Cardiac septum (tissue), 1 donor: Measurements from ENCODE around the gene SMTNL2. TPM values are rescaled to one million over a fixed set of nuclear protein-coding genes. Genes with fewer than 3 reads are reported as not detected.
"Not testable (repeated sequence)": the region's sequence is repeated elsewhere in the genome, so short reads cannot be mapped to it uniquely, and the experiment has no call there.

Source experiments
- DNase-seq: peaks from one replicate; pipeline ENCODE4 v3.0.0-alpha.2; 2020; ENCODE audit warnings: low spot score
- intact Hi-C: fragments of 100-400 bp; cut with DNase I; formaldehyde crosslinking; loops from one replicate; pipeline ENCODE4 v1.14.0; 2022
- total RNA-seq: library from RNA; stranded (reverse); fragmentation: NEBNext Ultra II Directional; extraction: Animal tissue kit (Norgen Biotek cat#: 25700); gene quantifications from one replicate; pipeline ENCODE4 v1.2.1, GENCODE V29; 2021
- donor health status: DM: no; HTN: no; CAD: no.

The SMTNL2 gene
- total RNA-seq, 1 donor from 2014 or later = 8.1 TPM

- no peak for DNase-seq
- intact Hi-C loops = no loop called here
Measured at GRCh38 chr17:4617090-4617489, 32.8 kb downstream of the SMTNL2 start.

- DNase-seq = no peak
- intact Hi-C loops = no loop called here
Measured at GRCh38 chr17:4617590-4618351, 33.4 kb downstream of the SMTNL2 start.

DNA sequence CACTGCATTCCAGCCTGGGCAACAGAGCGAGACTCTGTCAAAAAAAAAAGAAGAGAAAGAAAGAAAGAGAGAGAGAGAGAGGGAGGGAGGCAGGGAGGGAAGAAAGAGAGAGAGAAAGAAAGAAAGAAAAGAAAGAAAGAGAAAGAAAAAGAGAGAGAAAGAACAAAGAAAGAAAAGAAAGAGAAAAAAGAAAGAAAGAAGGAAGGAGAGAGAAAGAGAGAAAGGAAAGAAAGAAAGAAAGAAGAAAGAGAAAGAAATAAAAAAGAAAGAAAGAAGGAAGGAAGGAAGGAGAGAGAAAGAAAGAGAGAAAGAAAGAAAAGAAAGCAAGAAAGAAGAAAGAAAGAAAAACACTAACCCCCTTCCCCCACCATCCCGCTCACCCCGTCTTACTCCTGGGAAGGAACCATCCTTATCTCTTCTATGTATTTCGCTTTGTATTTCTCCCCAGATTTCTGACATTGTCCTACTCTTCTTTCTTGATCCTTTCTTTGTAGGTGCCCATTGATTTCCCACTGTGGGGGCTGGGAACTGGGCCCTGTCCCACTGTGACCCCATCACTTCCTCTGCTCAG, 36.3 kb downstream of the SMTNL2 start:
- no peak for DNase-seq
- intact Hi-C loops = no loop called here

- intact Hi-C loops = no loop called here
- no peak for DNase-seq
Measured at GRCh38 chr17:4622375-4622774, 38.0 kb downstream of the SMTNL2 start.

DNA sequence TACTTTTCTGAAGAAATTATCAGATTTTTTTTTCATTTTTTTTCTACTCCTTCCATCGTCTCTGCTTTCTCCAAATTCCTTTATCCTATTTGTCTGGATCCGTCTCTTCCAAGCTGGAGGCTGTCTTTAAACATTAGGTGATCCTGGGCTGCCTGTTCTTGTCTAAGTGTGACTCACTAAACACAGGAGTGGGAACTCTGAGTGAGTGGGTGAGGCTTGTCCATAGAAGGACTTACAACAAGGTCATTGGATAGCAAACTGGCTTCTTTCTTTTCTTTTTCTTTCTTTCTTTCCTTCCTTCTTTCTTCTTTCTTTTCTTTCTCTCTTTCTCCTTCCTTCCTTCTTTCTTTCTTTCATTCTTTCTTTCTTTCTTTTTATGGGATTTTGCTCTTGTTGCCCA, 38.9 kb downstream of the SMTNL2 start:
- intact Hi-C loops = no loop called here
- no peak for DNase-seq

GRCh38 chr17:4624451-4624911, 40.2 kb downstream of the SMTNL2 start:
- DNase-seq, intact Hi-C loops: not testable (repeated sequence)

DNA sequence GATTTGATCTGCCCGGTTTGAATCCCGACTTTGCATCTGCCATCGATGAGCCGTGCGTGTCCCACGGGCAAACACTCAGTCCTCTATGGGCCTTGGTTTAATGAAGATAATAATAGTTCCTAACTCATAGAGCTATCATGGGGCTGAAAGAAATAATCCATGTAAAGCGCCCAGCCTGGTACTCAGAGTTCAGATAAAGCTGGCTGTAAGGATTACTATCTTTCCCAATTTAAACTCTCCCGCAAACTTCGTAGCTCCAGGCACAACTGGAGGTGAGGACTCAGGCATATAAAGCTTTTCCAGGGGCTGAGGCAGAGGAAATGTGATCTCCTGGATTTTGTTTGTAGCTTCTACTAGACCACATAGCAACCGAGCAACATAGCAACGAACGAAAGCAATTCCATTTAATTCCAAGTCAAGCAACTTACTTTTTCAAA, 40.9 kb downstream of the SMTNL2 start:
- intact Hi-C loops = loop anchor here (5.0 kb wide), 1 partner anchor 203 kb away; no protein-coding TSS in a partner anchor
- no peak for DNase-seq

GRCh38 chr17:4626734-4627256, 42.5 kb downstream of the SMTNL2 start:
- no peak for DNase-seq
- intact Hi-C loops = loop anchor here (1.0 to 5.0 kb wide), 2 partner anchors 60 to 204 kb away; no protein-coding TSS in a partner anchor

DNA sequence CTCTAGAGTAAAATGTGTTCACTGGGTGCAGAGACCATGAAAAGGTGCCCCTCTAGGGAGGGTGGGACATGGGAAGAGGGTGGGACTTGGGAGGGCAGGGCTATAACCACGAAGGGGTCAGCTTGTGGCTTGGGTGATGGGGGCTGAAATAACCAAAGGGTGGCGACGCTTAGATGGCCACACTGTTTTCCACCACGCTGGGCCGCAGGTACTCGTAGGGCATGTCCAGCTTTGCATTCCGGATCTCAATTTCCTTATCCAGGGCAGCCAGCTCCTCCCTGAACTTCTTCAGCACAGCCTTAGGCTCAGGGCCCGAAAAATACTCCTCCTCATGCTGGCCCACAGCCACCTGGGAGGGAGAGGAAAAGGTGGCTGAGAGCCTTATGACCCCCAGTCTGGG, 47.1 kb downstream of the SMTNL2 start:
- intact Hi-C loops = no loop called here
- DNase-seq = no peak

- DNase-seq = no peak
- intact Hi-C loops = no loop called here
Measured at GRCh38 chr17:4631836-4632580, 47.7 kb downstream of the SMTNL2 start.

DNA sequence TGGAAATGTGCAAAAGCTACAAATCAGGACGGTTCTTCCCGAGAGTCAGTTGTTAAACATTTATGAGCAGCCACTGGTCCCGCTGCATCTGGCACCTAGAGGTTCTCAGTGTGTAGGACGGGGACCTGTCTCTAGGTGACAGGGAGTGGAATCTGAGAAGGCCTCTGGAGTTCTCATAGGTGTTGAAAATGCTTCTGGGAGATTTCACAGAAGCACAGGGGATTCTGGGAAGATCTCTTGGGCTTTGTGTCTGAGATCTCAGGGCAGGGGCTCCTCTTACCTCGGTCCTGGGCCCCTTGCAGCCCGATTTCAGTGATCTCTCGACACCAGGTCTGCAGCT, 48.2 kb downstream of the SMTNL2 start:
- intact Hi-C loops = no loop called here
- no peak for DNase-seq

- no peak for DNase-seq
- intact Hi-C loops = no loop called here
Measured at GRCh38 chr17:4633643-4634042, 49.3 kb downstream of the SMTNL2 start.

GRCh38 chr17:4634976-4635375, 50.6 kb downstream of the SMTNL2 start:
- intact Hi-C loops = no loop called here
- no peak for DNase-seq

DNA sequence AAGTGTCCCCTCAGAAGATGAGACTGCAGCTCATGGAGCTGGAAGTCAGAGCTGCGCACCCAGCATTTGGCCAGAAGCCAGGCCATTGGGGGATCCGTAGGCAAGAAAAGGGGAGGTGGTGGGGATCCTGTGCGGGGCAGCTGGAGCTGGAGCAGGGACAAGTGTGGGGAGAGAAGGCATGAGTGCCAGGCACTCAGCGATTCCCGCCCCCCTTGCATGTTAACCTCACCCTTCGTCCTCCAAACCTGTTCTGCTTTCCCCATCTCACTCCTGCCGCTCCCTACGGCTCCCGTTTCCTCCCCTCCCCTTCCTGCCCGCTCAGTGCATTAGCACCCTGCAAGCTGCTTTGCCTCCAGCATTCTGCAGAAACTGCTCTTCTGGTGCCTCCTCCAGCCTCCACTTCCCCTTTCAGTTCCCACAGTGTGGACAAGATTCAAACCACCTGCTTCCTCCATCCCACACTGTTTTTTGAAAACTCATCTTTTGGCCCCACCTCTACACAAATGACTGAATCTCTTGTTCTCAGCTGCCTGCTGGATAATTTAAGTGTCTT, 51.6 kb downstream of the SMTNL2 start:
- intact Hi-C loops = no loop called here

GRCh38 chr17:4636474-4637100, 52.3 kb downstream of the SMTNL2 start:
- intact Hi-C loops = no loop called here
- DNase-seq = no peak

More for the DNA sequence above, 51.6 kb downstream of the SMTNL2 start:
- no peak for DNase-seq

GRCh38 chr17:4638766-4639165, 54.4 kb downstream of the SMTNL2 start:
- intact Hi-C loops, DNase-seq: not testable (repeated sequence)

- DNase-seq, intact Hi-C loops: not testable (repeated sequence)
Measured at GRCh38 chr17:4639301-4640059, 55.2 kb downstream of the SMTNL2 start.

GRCh38 chr17:4640569-4641188, 56.4 kb downstream of the SMTNL2 start:
- DNase-seq, intact Hi-C loops: not testable (repeated sequence)
